Endometrial microvascular endothelial cells (primary cell): ENCODE results near the gene PHACTR1. TPM values are rescaled to one million over a fixed set of nuclear protein-coding genes. Genes with fewer than 3 reads are reported as not detected.
"Not testable (repeated sequence)": the region's sequence is repeated elsewhere in the genome, so short reads cannot be mapped to it uniquely, and the experiment has no call there.

Experiments
- in situ Hi-C: cut with HindIII; loops from 2 replicates; pipeline ENCODE4 v1.10.0; 2017; ENCODE audit warnings: low sequenced_read_pairs, low pct_unique_long_range_greater_than_20kb; ENCODE audit errors: inconsistent ontology term
- total RNA-seq: library from RNA; depleted of rRNA; stranded (reverse); fragments of >200 nt; gene quantifications from one replicate; pipeline ENCODE4 v1.2.3, GENCODE V29; 2015; ENCODE audit errors: inconsistent ontology term

PHACTR1 gene
- total RNA-seq, 1 donor from 2014 or later = 14.6 TPM

DNA sequence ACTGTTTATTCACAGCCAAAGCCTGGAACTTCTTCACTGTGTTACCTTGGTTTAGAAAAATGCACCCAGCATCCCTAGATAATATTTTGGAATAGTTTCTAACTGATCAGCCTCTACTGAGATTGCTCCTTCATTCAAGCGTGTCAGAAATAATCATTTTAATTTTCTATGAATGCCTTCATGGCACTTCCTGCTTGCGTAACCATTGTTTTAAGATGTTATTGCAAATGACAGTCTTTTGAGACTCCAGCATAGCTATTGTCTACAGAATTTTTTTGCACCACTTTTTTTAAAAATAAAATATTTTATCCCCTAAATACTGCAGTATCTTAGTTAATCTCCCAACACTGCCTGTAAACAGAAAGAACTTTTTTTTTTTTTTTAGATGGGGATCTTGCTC is 213.1 kb downstream of the PHACTR1 start:
- in situ Hi-C loops = no loop called here

GRCh38 chr6:12931639-12932038 is 215.1 kb downstream of the PHACTR1 start:
- in situ Hi-C loops = no loop called here

- in situ Hi-C loops = no loop called here
Observed at GRCh38 chr6:12935637-12936036, 219.1 kb downstream of the PHACTR1 start.

DNA sequence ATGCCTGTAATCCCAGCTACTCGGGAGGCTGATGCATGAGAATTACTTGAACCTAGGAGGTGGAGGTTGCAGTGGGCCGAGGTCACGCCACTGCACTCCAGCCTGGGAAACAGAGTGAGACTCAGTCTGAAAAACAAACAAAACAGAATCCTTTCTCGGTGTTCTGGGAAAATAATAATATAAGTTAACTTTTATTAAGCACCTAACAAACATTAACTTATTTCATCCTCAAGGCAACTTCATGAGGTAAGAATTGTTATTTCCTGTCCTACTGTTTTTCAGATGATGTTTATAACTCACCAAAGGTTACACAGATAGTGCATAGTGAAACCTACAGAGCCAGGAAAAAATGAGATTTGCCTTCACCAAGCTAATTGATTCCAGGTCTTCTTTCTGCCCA is 221.4 kb downstream of the PHACTR1 start:
- in situ Hi-C loops = no loop called here

DNA sequence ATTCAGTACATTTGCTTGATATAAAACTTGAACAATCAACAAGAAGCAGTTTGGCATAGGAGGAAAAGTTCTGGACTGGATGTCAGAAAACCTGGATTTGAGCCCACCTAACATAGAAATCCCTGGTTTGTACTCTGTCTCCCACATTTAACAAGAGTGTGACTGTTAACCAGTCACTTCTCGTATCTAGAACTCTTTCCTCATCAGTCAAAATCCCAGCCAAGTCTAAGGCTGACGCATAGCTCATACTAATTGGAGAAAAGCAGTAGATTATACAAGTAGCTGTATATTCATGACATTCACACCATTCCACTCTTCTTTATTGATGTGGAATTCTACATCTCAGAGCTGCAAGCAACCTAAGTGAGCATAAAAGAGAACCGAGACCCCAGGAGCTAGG is 222.7 kb downstream of the PHACTR1 start:
- in situ Hi-C loops = no loop called here

DNA sequence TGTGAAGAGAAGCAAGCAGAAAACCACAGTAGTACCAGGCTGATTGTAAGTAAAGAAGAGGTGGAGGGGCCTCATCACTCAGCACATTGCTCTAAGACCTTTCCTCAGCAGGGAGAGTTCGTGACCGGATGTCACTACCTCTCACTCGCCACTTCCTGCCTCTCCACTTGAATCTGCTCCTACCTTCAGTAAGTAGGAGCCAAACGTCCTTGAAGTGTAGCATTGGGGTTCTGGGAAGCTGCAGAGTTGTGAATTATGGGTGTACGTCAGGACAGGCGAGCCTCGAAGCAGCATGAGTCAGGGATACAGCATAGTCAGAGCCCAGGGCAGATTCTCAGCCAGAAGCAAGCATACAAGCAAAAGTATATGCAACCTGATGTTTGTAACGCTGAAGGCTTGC is 224.9 kb downstream of the PHACTR1 start:
- in situ Hi-C loops = no loop called here

- in situ Hi-C loops = no loop called here
Observed at GRCh38 chr6:12943549-12943948, 227.0 kb downstream of the PHACTR1 start.

DNA sequence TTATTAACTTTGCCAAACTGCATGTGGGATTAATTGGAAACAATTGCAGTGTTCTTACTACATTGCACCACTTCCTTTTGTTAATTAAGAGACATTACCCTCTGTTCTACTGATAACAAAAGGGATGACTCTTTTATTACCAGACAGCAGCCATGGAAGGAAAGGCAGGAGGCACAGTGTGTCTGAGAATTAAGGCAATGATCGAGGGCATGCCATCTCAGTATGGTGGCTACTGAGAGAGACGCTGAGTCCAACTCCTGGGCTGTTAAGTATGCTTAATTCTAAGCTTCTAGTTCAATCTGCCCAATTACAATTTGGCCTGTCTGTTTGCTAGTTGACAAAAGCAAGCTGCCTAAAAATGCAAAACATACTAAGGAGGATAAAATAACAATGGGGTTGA is 227.4 kb downstream of the PHACTR1 start:
- in situ Hi-C loops = no loop called here

- in situ Hi-C loops = not testable (repeated sequence)
Observed at GRCh38 chr6:12944528-12944927, 228.0 kb downstream of the PHACTR1 start.

GRCh38 chr6:12947151-12947871 is 230.7 kb downstream of the PHACTR1 start:
- in situ Hi-C loops = no loop called here

- in situ Hi-C loops = no loop called here
Observed at GRCh38 chr6:12947967-12948366, 231.4 kb downstream of the PHACTR1 start.

DNA sequence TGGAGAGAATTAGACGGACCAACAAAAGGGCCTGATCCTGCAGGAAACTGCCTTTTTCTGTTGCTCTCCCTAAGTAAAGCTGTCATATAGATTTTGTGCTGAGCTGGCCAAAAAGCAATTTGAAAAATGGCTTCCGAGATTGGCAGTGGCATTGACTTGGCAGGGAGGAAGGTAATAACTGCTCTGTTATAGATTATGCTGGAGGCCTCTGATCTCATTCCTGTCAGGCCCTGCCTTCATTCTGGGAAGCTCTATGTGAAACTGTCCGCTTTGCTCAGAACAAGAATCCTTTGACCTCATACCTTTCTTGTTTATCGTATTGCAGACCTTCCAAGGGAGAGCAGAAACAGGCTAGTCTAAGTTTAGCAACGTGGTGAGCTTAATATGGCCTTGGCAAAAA is 234.4 kb downstream of the PHACTR1 start:
- in situ Hi-C loops = no loop called here

DNA sequence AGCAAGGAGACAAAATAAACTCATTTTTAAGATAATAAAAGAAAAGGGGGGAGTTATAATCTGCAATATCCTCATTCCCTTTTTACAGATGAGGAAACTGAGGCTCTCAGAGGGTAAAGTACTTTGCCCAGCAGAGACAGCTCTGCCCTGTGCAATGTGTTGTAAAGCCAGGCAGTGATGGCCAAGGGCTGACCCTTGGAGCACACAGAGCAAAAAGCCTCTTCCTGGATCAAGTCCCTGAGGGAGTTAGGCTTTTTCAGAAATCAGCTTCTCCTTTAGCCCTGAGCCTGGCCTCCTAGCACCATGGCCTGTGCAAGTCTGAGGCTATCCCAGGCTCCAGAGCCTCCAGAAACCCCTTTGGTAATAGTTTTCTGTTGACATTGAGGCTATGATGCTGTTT is 234.8 kb downstream of the PHACTR1 start:
- in situ Hi-C loops = no loop called here

DNA sequence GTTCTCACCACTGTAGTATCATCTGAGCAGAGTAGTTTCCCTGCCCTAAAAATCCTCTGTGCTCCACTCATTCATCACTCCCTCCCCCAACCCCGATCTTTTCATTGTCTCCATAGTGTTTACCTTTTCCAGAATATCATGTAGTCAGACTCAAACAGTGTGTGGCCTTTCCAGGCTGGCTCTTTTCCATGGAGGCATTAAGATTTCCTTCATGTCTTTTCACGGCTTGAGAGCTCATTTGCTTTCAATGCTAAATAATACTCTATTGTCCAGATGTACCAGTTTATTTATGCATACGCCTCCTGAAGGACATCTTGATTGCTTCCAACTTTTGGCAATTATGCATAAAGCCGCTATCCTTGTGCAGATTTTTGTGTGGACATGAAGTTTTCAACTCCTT is 235.8 kb downstream of the PHACTR1 start:
- in situ Hi-C loops = no loop called here

GRCh38 chr6:12955956-12956355 is 239.4 kb downstream of the PHACTR1 start:
- in situ Hi-C loops = no loop called here

DNA sequence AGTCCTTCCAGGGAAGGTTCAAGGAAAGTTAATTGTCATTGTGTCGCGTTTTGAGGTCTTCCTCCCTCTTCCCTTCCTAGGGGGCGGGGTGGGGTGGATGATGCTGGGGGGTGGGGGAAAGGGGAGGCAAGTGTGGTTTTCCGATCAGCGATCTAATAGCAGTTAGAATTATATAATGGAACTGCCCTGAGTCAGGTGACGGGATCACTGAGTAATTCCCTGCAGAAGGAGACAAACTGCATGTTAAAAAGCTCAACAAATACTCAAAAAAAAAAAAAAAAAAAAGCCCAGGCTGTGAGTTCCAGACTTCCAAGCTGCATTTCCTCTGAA is 240.4 kb downstream of the PHACTR1 start:
- in situ Hi-C loops = no loop called here

DNA sequence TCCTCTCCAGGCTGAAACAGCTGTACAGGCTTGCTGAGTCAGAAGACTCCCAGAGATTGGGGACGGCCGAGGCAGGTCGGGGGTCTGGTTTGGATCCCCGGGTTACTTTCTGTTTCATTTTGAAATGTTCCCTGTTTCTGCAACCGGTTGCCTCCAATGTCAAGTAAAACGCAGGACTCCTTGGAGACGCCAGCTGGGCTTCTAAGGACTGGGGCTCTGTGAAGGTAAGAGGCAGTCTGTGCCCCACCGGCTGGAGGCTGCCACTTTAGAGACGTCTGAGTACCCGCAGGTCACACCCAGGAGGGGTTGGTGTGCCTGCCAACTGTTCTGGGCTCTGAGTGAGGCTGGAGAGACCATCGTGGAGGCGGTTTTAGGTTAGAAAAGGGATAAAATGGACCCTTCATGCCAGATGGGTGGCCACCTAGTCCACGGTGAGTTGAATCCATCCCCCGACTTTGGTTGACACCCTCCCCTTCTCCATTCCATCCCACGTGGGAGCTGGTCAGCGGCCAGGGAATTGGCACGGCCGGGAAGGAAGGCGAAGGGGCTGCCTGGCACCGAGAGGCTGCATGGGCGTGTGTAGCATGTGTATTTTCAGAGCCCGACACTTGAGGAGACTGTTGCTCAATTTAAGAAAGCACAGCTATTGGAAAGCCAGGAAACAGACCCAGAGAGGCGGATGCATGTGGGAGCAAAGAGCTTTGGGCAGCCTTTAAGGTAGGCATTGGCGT is 240.9 kb downstream of the PHACTR1 start:
- in situ Hi-C loops = no loop called here

DNA sequence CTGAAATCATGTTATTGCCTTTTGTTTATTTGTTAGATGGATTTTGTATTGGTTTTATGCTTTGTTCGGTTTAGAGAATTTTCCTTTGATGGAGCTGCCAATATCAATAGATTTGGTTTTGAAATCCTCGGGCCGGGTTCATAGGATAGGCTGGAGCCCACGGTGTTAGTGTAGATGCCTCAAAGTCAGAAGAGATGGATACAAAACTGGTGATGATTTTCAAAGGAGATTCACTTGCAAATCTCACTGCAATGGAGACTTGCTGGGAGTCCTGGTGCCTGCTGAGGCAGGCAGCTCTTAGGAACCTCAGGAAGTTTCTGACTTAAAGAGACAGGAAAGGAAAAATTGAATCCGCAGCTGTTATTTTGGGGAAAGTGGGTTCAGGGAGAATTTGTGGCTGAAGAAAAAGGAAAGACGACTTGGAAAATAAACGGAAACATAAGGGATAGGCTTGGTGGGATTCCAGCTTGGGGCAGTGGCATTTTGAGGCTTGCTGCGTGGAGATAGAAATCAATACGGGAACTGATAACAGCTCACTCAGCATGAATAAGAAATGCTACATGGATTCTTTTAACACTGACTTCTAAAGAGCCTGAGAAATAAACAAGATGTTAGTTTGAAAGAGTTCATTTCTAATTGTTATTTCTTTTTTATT is 241.6 kb downstream of the PHACTR1 start:
- in situ Hi-C loops = no loop called here

DNA sequence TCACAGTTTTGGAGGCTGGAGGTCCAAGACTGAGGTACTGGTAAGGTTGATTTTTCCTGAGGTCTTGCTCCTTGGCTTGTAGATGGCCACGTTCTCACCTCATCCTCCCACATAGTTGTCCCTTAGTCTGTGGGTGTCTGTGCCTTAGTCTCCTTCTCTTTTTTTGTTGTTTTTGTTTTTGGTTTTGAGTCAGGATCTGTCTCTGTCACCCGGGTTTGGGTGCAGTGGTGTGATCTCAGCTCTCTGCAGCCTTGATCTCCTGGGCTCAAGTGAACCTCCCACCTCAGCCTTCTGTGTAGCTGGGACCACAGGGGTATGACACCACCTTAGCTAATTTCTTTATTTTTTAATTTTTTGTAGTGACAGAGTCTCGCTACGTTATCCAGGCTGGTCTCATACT is 245.2 kb downstream of the PHACTR1 start:
- in situ Hi-C loops = no loop called here

GRCh38 chr6:12962529-12962928 is 246.0 kb downstream of the PHACTR1 start:
- in situ Hi-C loops = no loop called here
